Measurements from ENCODE around the gene NLGN1.
"Not testable (repeated sequence)": the region's sequence is repeated elsewhere in the genome, so short reads cannot be mapped to it uniquely, and the experiment has no call there.

NLGN1 gene

DNA sequence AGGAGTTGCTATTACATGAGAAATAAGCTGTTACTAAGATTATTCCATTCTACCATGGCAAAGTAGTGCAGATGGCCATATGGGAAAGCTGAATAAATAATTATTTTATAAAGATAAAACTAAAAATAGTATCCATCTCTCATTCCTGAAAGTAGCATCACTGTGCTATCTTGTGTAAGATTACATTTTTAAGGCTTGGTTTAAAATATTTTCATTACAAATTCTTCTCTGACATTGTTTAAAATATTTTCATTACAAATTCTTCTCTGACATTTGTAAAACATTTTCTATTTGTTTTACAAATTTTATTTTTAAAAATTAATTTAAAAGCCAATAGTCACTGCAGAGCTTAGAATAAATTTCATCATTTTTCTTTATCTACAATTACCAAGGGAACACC lies 796.1 kb downstream of the NLGN1 start:
- no peak for DNase-seq

- DNase-seq, result no peak
Measured at GRCh38 chr3:174197416-174197815, 799.9 kb downstream of the NLGN1 start.

DNA sequence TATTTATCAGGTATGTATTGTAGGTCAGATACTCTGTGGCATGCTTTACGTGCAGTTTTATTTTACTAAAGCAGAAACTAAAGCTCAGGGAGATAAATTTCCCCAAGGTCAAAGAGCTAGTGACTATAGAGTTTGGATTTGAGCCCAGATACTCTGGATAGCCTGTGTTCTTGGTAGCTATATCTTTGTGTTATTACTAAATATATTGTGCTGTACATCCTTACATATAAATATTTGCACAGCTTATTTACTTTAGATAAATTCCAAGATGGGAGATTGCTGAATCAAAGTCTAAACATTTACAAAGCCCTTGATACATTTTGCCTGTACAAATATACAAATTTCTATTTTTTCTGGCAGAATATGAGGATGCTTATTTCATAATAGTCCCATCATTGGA lies 800.7 kb downstream of the NLGN1 start:
- no peak for DNase-seq

DNA sequence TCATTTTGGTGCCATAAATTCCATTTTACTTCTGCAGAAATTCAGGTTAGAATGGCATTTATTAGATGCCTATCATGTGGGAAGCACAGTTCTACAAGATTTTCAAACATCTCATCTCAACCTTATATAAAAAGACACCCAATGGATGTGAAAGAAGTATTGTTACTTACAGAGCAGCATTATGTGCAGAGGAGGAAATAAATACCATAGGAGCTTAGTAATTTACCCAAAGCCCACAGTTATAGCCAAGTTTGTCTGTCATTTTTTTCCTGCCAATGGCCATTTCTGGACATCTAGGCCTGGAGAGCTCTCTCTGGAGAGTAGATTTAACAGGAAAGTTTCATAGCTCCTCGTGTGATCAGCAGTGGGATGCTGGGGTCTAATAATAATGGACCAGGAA lies 802.2 kb downstream of the NLGN1 start:
- DNase-seq, result no peak

GRCh38 chr3:174202116-174202515 lies 804.6 kb downstream of the NLGN1 start:
- no peak for DNase-seq

GRCh38 chr3:174202561-174202960 lies 805.0 kb downstream of the NLGN1 start:
- DNase-seq, result no peak

DNA sequence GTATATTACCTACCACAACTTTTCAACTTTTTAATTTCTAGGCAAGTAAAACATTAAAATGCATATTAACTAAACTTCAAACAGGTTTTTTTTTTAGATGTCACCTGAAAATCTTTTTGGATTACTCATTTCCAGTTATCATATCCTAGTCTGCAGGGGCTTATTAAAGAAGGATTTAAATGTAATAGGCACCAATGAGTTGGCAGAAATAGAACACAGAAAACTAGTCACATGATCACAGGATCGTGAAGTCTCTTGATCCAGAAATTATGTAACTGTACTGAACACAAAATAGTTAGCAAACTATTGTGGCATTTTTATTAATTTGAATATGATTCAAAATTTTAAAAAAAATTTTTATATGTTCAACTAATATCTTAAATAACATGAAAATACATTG lies 807.2 kb downstream of the NLGN1 start:
- DNase-seq, result no peak

GRCh38 chr3:174206607-174207192 lies 809.2 kb downstream of the NLGN1 start:
- DNase-seq, result no peak

GRCh38 chr3:174208161-174208560 lies 810.6 kb downstream of the NLGN1 start:
- no peak for DNase-seq

GRCh38 chr3:174211896-174212295 lies 814.4 kb downstream of the NLGN1 start:
- DNase-seq, result not testable (repeated sequence)

GRCh38 chr3:174215456-174215855 lies 817.9 kb downstream of the NLGN1 start:
- no peak for DNase-seq

- no peak for DNase-seq
Measured at GRCh38 chr3:174216019-174216418, 818.5 kb downstream of the NLGN1 start.

GRCh38 chr3:174216946-174217718 lies 819.6 kb downstream of the NLGN1 start:
- no peak for DNase-seq

- no peak for DNase-seq
Measured at GRCh38 chr3:174218016-174218415, 820.5 kb downstream of the NLGN1 start.

DNA sequence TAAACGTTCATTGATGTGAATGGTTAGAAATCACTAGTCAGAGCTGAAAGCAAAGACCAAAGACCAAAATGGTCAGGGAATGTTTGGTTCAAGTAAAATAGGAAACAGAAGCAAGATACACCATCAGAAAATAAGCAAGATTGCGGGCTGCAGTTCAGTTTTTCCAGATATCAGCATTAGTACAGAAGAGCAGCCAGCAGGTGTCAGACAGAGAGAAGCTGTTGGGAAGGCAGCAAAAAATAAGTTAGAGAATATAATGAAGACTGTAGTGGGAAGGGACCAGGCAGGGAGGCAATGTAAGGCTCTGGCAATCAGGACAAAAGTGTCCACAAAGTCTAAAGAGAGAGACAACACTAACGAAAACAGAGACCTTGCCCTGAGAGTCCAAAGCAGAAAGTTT lies 822.2 kb downstream of the NLGN1 start:
- DNase-seq, result no peak

DNA sequence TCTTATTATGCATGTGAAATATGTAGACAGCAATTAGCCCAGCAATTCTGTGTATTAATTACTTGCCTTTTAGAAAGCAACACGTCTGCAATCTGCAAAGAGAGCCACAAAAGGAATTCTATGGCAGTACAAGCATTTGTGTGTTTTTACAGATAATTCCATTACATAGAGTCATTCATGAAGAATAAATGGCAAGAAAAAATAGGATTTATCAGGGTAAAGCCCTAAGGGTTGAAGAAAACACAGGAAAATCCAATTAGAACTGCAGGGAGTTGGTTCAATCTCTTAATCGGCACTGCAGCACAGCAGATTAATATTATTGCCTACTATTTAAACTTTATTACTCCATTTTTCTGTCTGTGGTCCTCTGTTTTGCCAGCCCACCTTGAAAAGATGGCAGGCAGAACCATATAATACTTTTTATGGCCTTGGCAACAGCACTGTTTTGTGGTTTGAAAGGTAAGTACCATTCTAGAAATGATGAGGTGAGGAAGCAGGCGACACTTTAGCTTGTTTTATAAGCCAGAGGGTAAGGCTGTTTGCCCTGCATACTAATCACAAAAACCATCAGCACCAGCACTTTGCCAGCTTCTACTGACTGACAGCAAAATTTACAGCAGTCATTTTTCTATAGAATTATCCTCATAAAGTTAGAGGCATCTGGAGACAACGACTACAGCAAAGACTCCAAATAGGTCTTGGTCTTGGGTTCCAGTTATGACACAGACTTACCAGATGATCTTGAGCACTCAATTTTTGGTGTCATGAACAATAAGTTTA lies 823.4 kb downstream of the NLGN1 start:
- no peak for DNase-seq

DNA sequence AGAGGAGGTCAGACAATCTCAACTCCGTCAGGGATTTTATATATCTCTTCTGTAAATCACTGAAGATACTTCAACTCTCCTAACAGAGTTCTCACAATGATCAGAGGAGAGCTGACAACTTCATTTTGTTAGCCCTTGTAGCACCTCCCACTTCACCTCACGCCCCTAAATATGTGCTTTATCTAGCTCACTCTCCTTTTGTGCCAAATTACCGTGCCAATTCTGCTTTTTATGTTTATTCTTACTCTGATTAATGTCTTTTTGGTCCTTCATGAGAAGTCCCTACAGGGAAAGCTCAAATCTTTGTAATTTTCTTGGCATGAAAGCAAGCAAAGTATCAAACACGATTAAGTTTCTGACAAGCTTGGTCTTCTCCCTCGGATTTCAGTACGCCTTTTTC lies 825.5 kb downstream of the NLGN1 start:
- no peak for DNase-seq

DNA sequence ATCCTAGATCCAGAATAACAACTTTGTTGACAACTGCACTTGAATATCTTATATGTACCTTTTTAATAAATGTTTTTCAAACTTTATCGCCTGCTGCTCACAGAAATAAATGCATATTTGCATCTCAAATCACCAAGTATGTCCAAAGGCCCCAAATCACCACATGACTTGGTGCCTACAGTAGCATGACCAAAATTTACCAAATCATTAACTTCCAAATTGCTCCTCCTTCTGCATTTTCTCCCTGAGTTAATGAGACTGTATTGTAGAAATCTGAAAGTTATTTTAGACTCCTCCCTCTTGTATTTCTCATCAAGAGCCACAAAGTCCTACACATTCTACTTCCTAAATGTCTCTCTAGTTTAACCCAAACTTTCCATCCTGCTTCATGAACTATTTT lies 826.1 kb downstream of the NLGN1 start:
- no peak for DNase-seq

- no peak for DNase-seq
Measured at GRCh38 chr3:174229916-174230315, 832.4 kb downstream of the NLGN1 start.

- DNase-seq, result not testable (repeated sequence)
Measured at GRCh38 chr3:174232028-174232657, 834.6 kb downstream of the NLGN1 start.

GRCh38 chr3:174232658-174233429 lies 835.3 kb downstream of the NLGN1 start:
- no peak for DNase-seq

DNA sequence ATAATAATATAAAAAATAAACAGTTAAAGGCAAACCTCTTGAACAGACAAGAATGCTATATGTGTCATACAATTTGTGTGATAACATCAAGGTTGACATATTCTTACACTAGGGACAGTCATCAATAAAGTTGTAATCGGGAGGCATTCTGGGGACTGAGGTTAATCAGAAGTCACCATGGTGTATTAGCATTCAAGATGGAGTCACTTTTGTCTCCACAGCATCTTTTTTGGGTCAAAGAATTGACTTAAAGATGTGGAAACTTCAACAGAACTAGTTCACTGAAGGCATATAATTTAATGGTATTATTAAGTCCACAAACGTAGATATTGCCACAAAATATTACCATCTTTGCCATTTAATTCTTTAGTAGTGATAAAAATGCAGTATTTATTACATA lies 836.0 kb downstream of the NLGN1 start:
- DNase-seq, result no peak

Data from stimulated activated CD4-positive, alpha-beta T cell treated with anti-CD3 and anti-CD28 coated beads, Interleukin-1b, Interleukin-23, amount 100 ng/mL, for 48 hours (primary cell).